Measurements from ENCODE around the gene AFAP1L2. TPM values are rescaled to one million over a fixed set of nuclear protein-coding genes. Genes with fewer than 3 reads are reported as not detected.

Gene AFAP1L2
- total RNA-seq, 1 experiment from 2014 or later, result not detected

GRCh38 chr10:114305521-114305925 lies 98.8 kb downstream of the AFAP1L2 start:
- ChIA-PET POLR2A (ENCODE audit: low non-redundant PET) (no interaction called here), CTCF (no interaction called here)
- BruUV-seq (replicated peaks), result no TSS peak
- Histone ChIP-seq H3K36me3 (ENCODE audit: insufficient read depth, low read length, poor library complexity, severe bottlenecking) (no peaks in the 10 kb centered on the region), H3K4me1 (ENCODE audit: insufficient read depth, low read length, poor library complexity, severe bottlenecking) (peaks cover 7% of the 10 kb centered on the region), H3K27ac (ENCODE audit: low read depth, low read length, poor library complexity, severe bottlenecking) (no peak overlapping the region), H3K27me3 (replicated peaks; ENCODE audit: insufficient read depth, low read depth, low read length, poor library complexity) (no peaks in the 10 kb centered on the region), H3K9me3 (ENCODE audit: low read depth, low read length, poor library complexity, severe bottlenecking) (no peaks in the 10 kb centered on the region), H3K4me3 (ENCODE audit: low read depth, low read length, poor library complexity, severe bottlenecking) (no peak overlapping the region)
- TF ChIP-seq CTCF (conservative IDR thresholded peaks at IDR 0.05; ENCODE audit: low read depth, low read length) (no peak), EZH2 (IDR thresholded peaks at IDR 0.05; ENCODE audit: borderline replicate concordance, low read depth, low read length, poor library complexity, severe bottlenecking) (no peak)
- DNase-seq (ENCODE audit: low spot score), result no peak
- intact Hi-C loops (cut with micrococcal nuclease; ENCODE audit: unreplicated experiment), result loop anchor here (2.0 to 10.0 kb wide), 2 partner anchors 129 to 243 kb away; no protein-coding TSS in a partner anchor

- Histone ChIP-seq H3K27ac (ENCODE audit: low read depth, low read length, poor library complexity, severe bottlenecking) (no peak overlapping the region), H3K4me3 (ENCODE audit: low read depth, low read length, poor library complexity, severe bottlenecking) (peak overlapping the region; percentile 35), H3K36me3 (ENCODE audit: insufficient read depth, low read length, poor library complexity, severe bottlenecking) (no peaks in the 10 kb centered on the region), H3K4me1 (ENCODE audit: insufficient read depth, low read length, poor library complexity, severe bottlenecking) (peaks cover 7% of the 10 kb centered on the region), H3K27me3 (replicated peaks; ENCODE audit: insufficient read depth, low read depth, low read length, poor library complexity) (no peaks in the 10 kb centered on the region), H3K9me3 (ENCODE audit: low read depth, low read length, poor library complexity, severe bottlenecking) (no peaks in the 10 kb centered on the region)
- BruUV-seq (replicated peaks), result no TSS peak
- intact Hi-C loops (cut with micrococcal nuclease; ENCODE audit: unreplicated experiment), result loop anchor here (1.0 to 10.0 kb wide), 5 partner anchors 130 to 825 kb away; no protein-coding TSS in a partner anchor
- DNase-seq (ENCODE audit: low spot score), result peak; percentile 51
- peak; percentile 53 for TF ChIP-seq CTCF (conservative IDR thresholded peaks at IDR 0.05; ENCODE audit: low read depth, low read length)
- TF ChIP-seq EZH2 (IDR thresholded peaks at IDR 0.05; ENCODE audit: borderline replicate concordance, low read depth, low read length, poor library complexity, severe bottlenecking), result no peak
- ChIA-PET CTCF (interaction anchor here (0.7 to 2.1 kb wide), 9 partner anchors 14 to 825 kb away, joined by 3 to 10 read pairs (median 5); no protein-coding TSS in a partner anchor), POLR2A (ENCODE audit: low non-redundant PET) (no interaction called here)
Measured at GRCh38 chr10:114304571-114305421, 99.5 kb downstream of the AFAP1L2 start.

- Histone ChIP-seq H3K27me3 (replicated peaks; ENCODE audit: insufficient read depth, low read depth, low read length, poor library complexity) (no peaks in the 10 kb centered on the region), H3K36me3 (ENCODE audit: insufficient read depth, low read length, poor library complexity, severe bottlenecking) (no peaks in the 10 kb centered on the region), H3K27ac (ENCODE audit: low read depth, low read length, poor library complexity, severe bottlenecking) (no peak overlapping the region), H3K4me3 (ENCODE audit: low read depth, low read length, poor library complexity, severe bottlenecking) (peak overlapping the region; percentile 35), H3K9me3 (ENCODE audit: low read depth, low read length, poor library complexity, severe bottlenecking) (no peaks in the 10 kb centered on the region), H3K4me1 (ENCODE audit: insufficient read depth, low read length, poor library complexity, severe bottlenecking) (peaks cover 7% of the 10 kb centered on the region)
- TF ChIP-seq CTCF (conservative IDR thresholded peaks at IDR 0.05; ENCODE audit: low read depth, low read length) (peak; percentile 86), EZH2 (IDR thresholded peaks at IDR 0.05; ENCODE audit: borderline replicate concordance, low read depth, low read length, poor library complexity, severe bottlenecking) (no peak)
- POLR2A ChIA-PET (ENCODE audit: low non-redundant PET), result no interaction called here
- CTCF ChIA-PET, result interaction anchor here (0.5 to 2.1 kb wide), 15 partner anchors 13 to 826 kb away, joined by 3 to 10 read pairs (median 3); no protein-coding TSS in a partner anchor
- peak; percentile 87 for DNase-seq (ENCODE audit: low spot score)
- no TSS peak for BruUV-seq (replicated peaks)
- intact Hi-C loops (cut with micrococcal nuclease; ENCODE audit: unreplicated experiment), result loop anchor here (1.0 to 10.0 kb wide), 5 partner anchors 131 to 825 kb away; no protein-coding TSS in a partner anchor
Measured at GRCh38 chr10:114304017-114304570, 100.2 kb downstream of the AFAP1L2 start.

Data from A673 (cell line).